OCI-LY1 (cell line): ENCODE data around the gene OGFOD3.

Experiments
- H2AFZ ChIP-seq: fragments of 200-600 bp; sonication (generic), shearing (Covaris generic); 2 replicates; pipeline ENCODE4 v1.6.0; 2014; ENCODE audit warnings: antibody characterized with exemption, mild to moderate bottlenecking, low read length
- H3F3A ChIP-seq: fragments of 200-600 bp; sonication (generic), shearing (Covaris generic); 2 replicates; pipeline ENCODE4 v1.6.0; 2014; ENCODE audit warnings: mild to moderate bottlenecking, antibody characterized with exemption, low read length, moderate library complexity; ENCODE audit not compliant: insufficient read depth
- H3K27ac ChIP-seq: fragments of 200-600 bp; sonication (generic); 2 replicates; pipeline ENCODE4 v1.5.1; 2014; ENCODE audit warnings: low read length, mixed run types, mild to moderate bottlenecking, low read depth; ENCODE audit not compliant: poor library complexity, severe bottlenecking
- H3K27me3 ChIP-seq: fragments of 200-600 bp; sonication (generic); 2 replicates; pipeline ENCODE4 v1.6.0; 2014; ENCODE audit warnings: antibody characterized with exemption, mild to moderate bottlenecking, low read length, moderate library complexity; ENCODE audit not compliant: insufficient read depth
- H3K36me3 ChIP-seq: fragments of 200-600 bp; sonication (generic); 2 replicates; pipeline ENCODE4 v1.6.1; 2014; ENCODE audit warnings: mild to moderate bottlenecking, antibody characterized with exemption, low read length, moderate library complexity, mixed read lengths; ENCODE audit not compliant: insufficient read depth
- H3K4me1 ChIP-seq: fragments of 200-600 bp; sonication (generic); 2 replicates; pipeline ENCODE4 v1.5.1; 2014; ENCODE audit warnings: mild to moderate bottlenecking, low read length, moderate library complexity; ENCODE audit not compliant: insufficient read depth, severe bottlenecking
- H3K4me2 ChIP-seq: fragments of 200-600 bp; sonication (generic), shearing (Covaris generic); 2 replicates; pipeline ENCODE4 v1.6.1; 2014; ENCODE audit warnings: low read length
- H3K4me3 ChIP-seq: fragments of 200-600 bp; sonication (generic); 2 replicates; pipeline ENCODE4 v1.5.1; 2014; ENCODE audit warnings: low read length, low read depth, mild to moderate bottlenecking, mixed read lengths; ENCODE audit not compliant: poor library complexity, severe bottlenecking
- H3K79me2 ChIP-seq: fragments of 200-600 bp; shearing (Covaris generic); 2 replicates; pipeline ENCODE4 v1.6.1; 2016; ENCODE audit warnings: mixed run types, low read length, mixed read lengths; ENCODE audit not compliant: insufficient read depth
- H3K9ac ChIP-seq: fragments of 200-600 bp; sonication (generic), shearing (Covaris generic); 2 replicates; pipeline ENCODE4 v1.6.1; 2014; ENCODE audit warnings: mild to moderate bottlenecking, low read length, mixed read lengths
- H3K9me2 ChIP-seq: fragments of 200-600 bp; sonication (generic), shearing (Covaris generic); 2 replicates; pipeline ENCODE4 v1.6.1; 2014; ENCODE audit warnings: low read depth, mild to moderate bottlenecking, low read length, mixed read lengths
- H3K9me3 ChIP-seq: fragments of 200-600 bp; shearing (Covaris generic); 2 replicates; pipeline ENCODE4 v1.6.1; 2014; ENCODE audit warnings: low read length, mixed read lengths
- H4K20me1 ChIP-seq: fragments of 200-600 bp; sonication (generic), shearing (Covaris generic); 2 replicates; pipeline ENCODE4 v1.6.0; 2016; ENCODE audit warnings: mild to moderate bottlenecking, low read length; ENCODE audit not compliant: insufficient read depth
- EZH2 ChIP-seq: fragments of 200-600 bp; sonication (generic), shearing (Covaris generic); IDR thresholded peaks from 2 replicates; pipeline ENCODE4 v1.8.0; 2017; ENCODE audit warnings: borderline replicate concordance, mixed run types, mild to moderate bottlenecking, antibody characterized with exemption, low read length, moderate library complexity, mixed read lengths
- TF ChIP-seq, protein P1 (sequence below): fragments of 200-600 bp; sonication (generic), shearing (Covaris generic); IDR thresholded peaks from 2 replicates; pipeline ENCODE4 v1.5.1; 2017; ENCODE audit warnings: mild to moderate bottlenecking, antibody characterized with exemption, low read length, moderate library complexity, mixed read lengths

The OGFOD3 gene

GRCh38 chr17:82407255-82407654, 11.1 kb downstream of the OGFOD3 start:
- Histone ChIP-seq H3K36me3 (peaks cover 14% of the 10 kb centered on the region), H2AFZ (no peak overlapping the region), H3K4me2 (no peak overlapping the region), H3K9me3 (no peaks in the 10 kb centered on the region), H3K27me3 (no peaks in the 10 kb centered on the region), H3K79me2 (no peaks in the 10 kb centered on the region), H4K20me1 (no peaks in the 10 kb centered on the region), H3K9me2 (no peaks in the 10 kb centered on the region), H3K4me3 (no peak overlapping the region), H3K27ac (no peak overlapping the region), H3K4me1 (no peaks in the 10 kb centered on the region), H3K9ac (no peak overlapping the region), H3F3A (no peaks in the 10 kb centered on the region)
- TF ChIP-seq, protein P1, sequence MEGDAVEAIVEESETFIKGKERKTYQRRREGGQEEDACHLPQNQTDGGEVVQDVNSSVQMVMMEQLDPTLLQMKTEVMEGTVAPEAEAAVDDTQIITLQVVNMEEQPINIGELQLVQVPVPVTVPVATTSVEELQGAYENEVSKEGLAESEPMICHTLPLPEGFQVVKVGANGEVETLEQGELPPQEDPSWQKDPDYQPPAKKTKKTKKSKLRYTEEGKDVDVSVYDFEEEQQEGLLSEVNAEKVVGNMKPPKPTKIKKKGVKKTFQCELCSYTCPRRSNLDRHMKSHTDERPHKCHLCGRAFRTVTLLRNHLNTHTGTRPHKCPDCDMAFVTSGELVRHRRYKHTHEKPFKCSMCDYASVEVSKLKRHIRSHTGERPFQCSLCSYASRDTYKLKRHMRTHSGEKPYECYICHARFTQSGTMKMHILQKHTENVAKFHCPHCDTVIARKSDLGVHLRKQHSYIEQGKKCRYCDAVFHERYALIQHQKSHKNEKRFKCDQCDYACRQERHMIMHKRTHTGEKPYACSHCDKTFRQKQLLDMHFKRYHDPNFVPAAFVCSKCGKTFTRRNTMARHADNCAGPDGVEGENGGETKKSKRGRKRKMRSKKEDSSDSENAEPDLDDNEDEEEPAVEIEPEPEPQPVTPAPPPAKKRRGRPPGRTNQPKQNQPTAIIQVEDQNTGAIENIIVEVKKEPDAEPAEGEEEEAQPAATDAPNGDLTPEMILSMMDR, result no peak
- no peak for TF ChIP-seq EZH2

DNA sequence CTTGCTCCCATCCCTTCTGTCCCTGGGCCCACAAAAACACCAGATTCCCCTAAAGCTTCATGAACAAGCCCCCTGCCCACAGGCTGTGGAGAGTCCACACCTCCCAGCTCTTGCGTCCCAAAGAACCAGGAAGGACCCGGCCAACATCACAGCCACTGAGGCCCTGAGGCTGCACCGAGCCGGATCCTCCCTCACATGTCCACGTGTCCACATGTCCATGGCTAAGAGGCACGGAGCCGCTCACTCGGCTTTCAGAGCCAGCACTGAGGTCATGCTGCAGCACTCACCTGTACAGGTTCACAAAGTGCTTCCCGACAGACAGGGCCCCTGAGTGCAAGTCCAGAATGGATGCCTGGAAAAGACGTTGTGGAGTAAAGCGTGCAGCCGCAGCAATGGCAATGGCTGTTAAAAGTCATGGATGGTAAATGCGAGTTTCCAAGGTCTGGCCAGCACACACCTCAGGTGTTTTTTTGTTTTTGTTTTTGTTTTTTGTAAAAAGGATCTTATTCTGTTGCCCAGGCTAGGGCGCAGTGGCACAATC, 12.2 kb downstream of the OGFOD3 start:
- H3K4me2 ChIP-seq, result no peak overlapping the region
- no peaks in the 10 kb centered on the region for H3K27me3 ChIP-seq
- no peak overlapping the region for H3K9ac ChIP-seq
- no peak overlapping the region for H3K27ac ChIP-seq
- no peak overlapping the region for H3K4me3 ChIP-seq
- TF ChIP-seq EZH2, result no peak
- TF ChIP-seq, protein P1, result no peak
- H2AFZ ChIP-seq, result no peak overlapping the region
- H3K4me1 ChIP-seq, result peaks cover under 1% of the 10 kb centered on the region
- H3K79me2 ChIP-seq, result no peaks in the 10 kb centered on the region
- H3K9me3 ChIP-seq, result no peaks in the 10 kb centered on the region
- H3K9me2 ChIP-seq, result no peaks in the 10 kb centered on the region
- H3K36me3 ChIP-seq, result peaks cover 17% of the 10 kb centered on the region
- H4K20me1 ChIP-seq, result no peaks in the 10 kb centered on the region
- H3F3A ChIP-seq, result no peaks in the 10 kb centered on the region

GRCh38 chr17:82405051-82405450, 13.3 kb downstream of the OGFOD3 start:
- Histone ChIP-seq H3K9me3 (no peaks in the 10 kb centered on the region), H3K4me1 (peaks cover 9% of the 10 kb centered on the region), H3K9me2 (no peaks in the 10 kb centered on the region), H3K27me3 (no peaks in the 10 kb centered on the region), H3K9ac (no peak overlapping the region), H2AFZ (no peak overlapping the region), H3K4me2 (no peak overlapping the region), H3F3A (no peaks in the 10 kb centered on the region), H3K4me3 (no peak overlapping the region), H4K20me1 (no peaks in the 10 kb centered on the region), H3K36me3 (peaks cover 17% of the 10 kb centered on the region), H3K79me2 (no peaks in the 10 kb centered on the region), H3K27ac (no peak overlapping the region)
- TF ChIP-seq EZH2, result no peak
- TF ChIP-seq, protein P1, result no peak
